HG03066 (cell line): ENCODE results near the gene SCFD2.
"Not testable (repeated sequence)": the region's sequence is repeated elsewhere in the genome, so short reads cannot be mapped to it uniquely, and the experiment has no call there.

Source experiments
- ATAC-seq: cut with Tn5 transposase; IDR thresholded peaks from one replicate; pipeline ENCODE4 v1.9.1; 2021; ENCODE audit warnings: low read depth; ENCODE audit not compliant: unreplicated experiment

The SCFD2 gene

GRCh38 chr4:53346920-53347852 lies 18.7 kb downstream of the SCFD2 start:
- no peak for ATAC-seq

- ATAC-seq: not testable (repeated sequence)
Observed at GRCh38 chr4:53346392-53346791, 19.5 kb downstream of the SCFD2 start.

- not testable (repeated sequence) for ATAC-seq
Observed at GRCh38 chr4:53340145-53340544, 25.7 kb downstream of the SCFD2 start.

GRCh38 chr4:53334916-53335315 lies 30.9 kb downstream of the SCFD2 start:
- not testable (repeated sequence) for ATAC-seq

- ATAC-seq: no peak
Observed at GRCh38 chr4:53326535-53326934, 39.3 kb downstream of the SCFD2 start.

- ATAC-seq: no peak
Observed at GRCh38 chr4:53322696-53323095, 43.2 kb downstream of the SCFD2 start.

- ATAC-seq: no peak
Observed at GRCh38 chr4:53321984-53322289, 43.9 kb downstream of the SCFD2 start.

- no peak for ATAC-seq
Observed at GRCh38 chr4:53321151-53321983, 44.5 kb downstream of the SCFD2 start.

- no peak for ATAC-seq
Observed at GRCh38 chr4:53315300-53315699, 50.6 kb downstream of the SCFD2 start.

- ATAC-seq: no peak
Observed at GRCh38 chr4:53314252-53314651, 51.6 kb downstream of the SCFD2 start.

- no peak for ATAC-seq
Observed at GRCh38 chr4:53313510-53313909, 52.4 kb downstream of the SCFD2 start.

- no peak for ATAC-seq
Observed at GRCh38 chr4:53309321-53310040, 56.4 kb downstream of the SCFD2 start.

- no peak for ATAC-seq
Observed at GRCh38 chr4:53307819-53308780, 57.8 kb downstream of the SCFD2 start.

- no peak for ATAC-seq
Observed at GRCh38 chr4:53307210-53307609, 58.7 kb downstream of the SCFD2 start.

GRCh38 chr4:53306729-53307128 lies 59.1 kb downstream of the SCFD2 start:
- no peak for ATAC-seq

- not testable (repeated sequence) for ATAC-seq
Observed at GRCh38 chr4:53292209-53292608, 73.7 kb downstream of the SCFD2 start.

- ATAC-seq: no peak
Observed at GRCh38 chr4:53281438-53281837, 84.4 kb downstream of the SCFD2 start.

- ATAC-seq: no peak
Observed at GRCh38 chr4:53280846-53281245, 85.0 kb downstream of the SCFD2 start.

GRCh38 chr4:53274609-53275268 lies 91.1 kb downstream of the SCFD2 start:
- no peak for ATAC-seq
